Vagina (tissue), 2 donors: ENCODE data around the gene C2orf15.

Source experiments
- CTCF ChIP-seq, 3 experiments: fragments of 450-650 bp in 2 of 3; fragments of 200-600 bp in 1 of 3; sonication (generic) in 1 of 3; IDR thresholded peaks; one replicate each; pipeline ENCODE4 v1.5.1; 2017 to 2019; ENCODE audit warnings: antibody characterized with exemption in 3 of 3, mild to moderate bottlenecking in 2 of 3, moderate library complexity in 2 of 3
- POLR2A ChIP-seq, 2 donors: fragments of 450-650 bp; IDR thresholded peaks; one replicate each; pipeline ENCODE4 v1.6.1; 2017; ENCODE audit warnings: antibody characterized with exemption in 2 of 2, mild to moderate bottlenecking in 2 of 2, moderate library complexity in 2 of 2
- POLR2AphosphoS5 ChIP-seq, 2 donors: sonication (generic); formaldehyde crosslinking; IDR thresholded peaks; one replicate each; pipeline ENCODE4 v1.9.0; 2017; ENCODE audit warnings: antibody characterized with exemption in 2 of 2, mild to moderate bottlenecking in 2 of 2, low read depth in 1 of 2; ENCODE audit not compliant: insufficient read depth in 1 of 2

GRCh38 chr2:99184811-99185210 is 43.3 kb downstream of the C2orf15 start:
- no peak for TF ChIP-seq CTCF (IDR thresholded peaks at IDR 0.05)
- TF ChIP-seq POLR2AphosphoS5 (IDR thresholded peaks at IDR 0.05; ENCODE audit: insufficient read depth in 1 of 2, low read depth in 1 of 2): no peak
- no peak for TF ChIP-seq POLR2A (IDR thresholded peaks at IDR 0.05)
